ENCODE data around the gene STUM. TPM values are rescaled to one million over a fixed set of nuclear protein-coding genes. Genes with fewer than 3 reads are reported as not detected.

Gene STUM
- total and polyA plus RNA-seq, 2 experiments from 2014 or later, result 0.07 TPM; not detected in 1

DNA sequence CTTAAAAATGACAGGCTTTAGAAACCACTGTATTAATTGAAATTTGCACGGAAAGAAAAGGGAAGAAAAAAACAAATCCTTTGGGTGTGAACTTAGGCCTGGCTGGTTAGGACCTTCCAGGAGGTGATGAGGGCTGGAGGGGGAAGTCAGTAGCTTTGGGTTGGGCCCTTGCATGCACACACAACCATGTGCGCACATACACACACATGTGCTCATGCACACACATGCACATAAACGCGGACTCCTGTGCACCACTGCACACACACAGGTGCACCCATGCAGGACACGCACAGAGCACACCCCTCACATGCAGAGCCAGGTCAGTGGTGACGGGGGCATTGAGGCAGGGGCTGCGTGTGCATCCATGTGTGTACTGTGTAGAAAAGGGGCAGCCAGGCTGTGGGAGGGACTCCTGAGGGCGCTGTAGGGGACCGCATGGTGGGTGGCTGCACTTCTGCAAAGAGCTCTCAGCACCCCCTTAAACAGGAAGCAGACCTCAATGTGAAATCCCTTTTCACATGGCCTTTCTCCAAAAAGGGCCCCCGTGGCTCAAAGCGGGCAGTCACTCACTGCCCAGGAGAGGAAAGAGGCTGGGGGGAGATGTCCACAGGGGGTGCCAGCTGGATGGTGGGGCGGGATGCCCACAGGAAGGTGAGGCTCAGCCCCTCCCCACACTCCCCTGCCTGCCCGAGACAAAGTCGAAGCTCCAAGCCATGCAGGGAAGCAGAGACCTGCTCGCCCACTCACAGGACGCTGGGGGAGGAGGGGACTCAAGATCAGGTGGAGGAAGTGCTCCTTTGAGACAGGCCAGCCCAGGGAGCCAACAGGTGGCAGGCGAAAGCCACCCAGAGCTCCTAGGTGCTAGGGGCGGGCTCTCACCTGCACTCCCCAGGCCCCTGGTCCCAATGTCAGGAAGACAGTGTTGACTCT is 95.3 kb downstream of the STUM start:
- TF ChIP-seq EZH2 (IDR thresholded peaks at IDR 0.05; ENCODE audit: borderline replicate concordance) (no peak), EZH2phosphoT487 (IDR thresholded peaks at IDR 0.05; ENCODE audit: low read depth, severe bottlenecking, unreplicated experiment) (no peak)
- TF ChIP-seq, protein P1, sequence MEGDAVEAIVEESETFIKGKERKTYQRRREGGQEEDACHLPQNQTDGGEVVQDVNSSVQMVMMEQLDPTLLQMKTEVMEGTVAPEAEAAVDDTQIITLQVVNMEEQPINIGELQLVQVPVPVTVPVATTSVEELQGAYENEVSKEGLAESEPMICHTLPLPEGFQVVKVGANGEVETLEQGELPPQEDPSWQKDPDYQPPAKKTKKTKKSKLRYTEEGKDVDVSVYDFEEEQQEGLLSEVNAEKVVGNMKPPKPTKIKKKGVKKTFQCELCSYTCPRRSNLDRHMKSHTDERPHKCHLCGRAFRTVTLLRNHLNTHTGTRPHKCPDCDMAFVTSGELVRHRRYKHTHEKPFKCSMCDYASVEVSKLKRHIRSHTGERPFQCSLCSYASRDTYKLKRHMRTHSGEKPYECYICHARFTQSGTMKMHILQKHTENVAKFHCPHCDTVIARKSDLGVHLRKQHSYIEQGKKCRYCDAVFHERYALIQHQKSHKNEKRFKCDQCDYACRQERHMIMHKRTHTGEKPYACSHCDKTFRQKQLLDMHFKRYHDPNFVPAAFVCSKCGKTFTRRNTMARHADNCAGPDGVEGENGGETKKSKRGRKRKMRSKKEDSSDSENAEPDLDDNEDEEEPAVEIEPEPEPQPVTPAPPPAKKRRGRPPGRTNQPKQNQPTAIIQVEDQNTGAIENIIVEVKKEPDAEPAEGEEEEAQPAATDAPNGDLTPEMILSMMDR (IDR thresholded peaks at IDR 0.05; ENCODE audit: poor library complexity), result no peak
- Histone ChIP-seq H3K9me2 (replicated peaks; ENCODE audit: insufficient read depth) (no peaks in the 10 kb centered on the region), H3K4me1 (ENCODE audit: insufficient read depth) (peaks cover 5% of the 10 kb centered on the region), H3K9me3 (ENCODE audit: low read depth) (no peaks in the 10 kb centered on the region), H3K4me2 (no peak overlapping the region), H4K20me1 (ENCODE audit: insufficient read depth, poor library complexity, severe bottlenecking) (no peaks in the 10 kb centered on the region), H3K4me3 (no peak overlapping the region), H3K27ac (no peak overlapping the region), H3K79me2 (no peaks in the 10 kb centered on the region), H3K36me3 (replicated peaks; ENCODE audit: insufficient read depth, low read depth) (no peaks in the 10 kb centered on the region), H3K27me3 (no peaks in the 10 kb centered on the region), H2AFZ (no peak overlapping the region)
- no peak for DNase-seq (ENCODE audit: low spot score)
- 89% methylated on average over 18 of the region's 18 CpGs for WGBS (ENCODE audit: low lambda C conversion rate, missing lambda C conversion rate)

DNA sequence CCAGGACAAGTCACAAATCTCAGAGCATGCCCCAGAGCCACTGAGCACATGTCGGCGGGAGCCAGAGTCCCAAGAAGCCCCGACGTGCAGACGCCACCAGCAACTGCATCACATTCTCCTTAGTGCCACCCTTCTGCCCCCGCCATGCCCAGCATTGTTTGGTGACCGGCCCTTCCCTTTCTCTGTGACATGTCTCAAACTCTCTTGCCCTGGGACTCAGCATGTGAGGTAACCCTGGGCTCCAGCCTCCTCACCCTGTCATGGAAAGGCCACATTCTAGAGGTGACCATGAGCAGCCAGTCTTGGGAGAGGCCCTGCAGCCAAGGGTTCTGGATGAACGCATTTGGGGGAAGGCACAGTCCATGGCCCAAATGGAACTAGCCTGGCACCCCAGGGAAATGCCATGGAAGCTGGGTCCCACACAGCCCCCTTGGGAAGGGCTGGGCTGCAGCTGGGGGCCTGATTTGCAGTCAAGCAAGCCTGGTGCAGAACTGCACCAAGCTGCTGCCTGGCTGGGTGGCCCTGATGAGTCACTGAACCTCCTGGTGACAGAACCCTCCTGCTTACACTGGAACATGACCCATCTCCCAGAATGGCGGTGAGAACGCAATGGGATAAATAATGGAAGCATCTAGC is 96.1 kb downstream of the STUM start:
- H3K9me2 ChIP-seq (replicated peaks; ENCODE audit: insufficient read depth), result no peaks in the 10 kb centered on the region
- H3K27ac ChIP-seq, result no peak overlapping the region
- no peak overlapping the region for H2AFZ ChIP-seq
- H3K4me2 ChIP-seq, result no peak overlapping the region
- no peak for DNase-seq (ENCODE audit: low spot score)
- H3K4me3 ChIP-seq, result no peak overlapping the region
- no peaks in the 10 kb centered on the region for H3K36me3 ChIP-seq (replicated peaks; ENCODE audit: insufficient read depth, low read depth)
- peaks cover 5% of the 10 kb centered on the region for H3K4me1 ChIP-seq (ENCODE audit: insufficient read depth)
- H3K79me2 ChIP-seq, result no peaks in the 10 kb centered on the region
- no peaks in the 10 kb centered on the region for H3K9me3 ChIP-seq (ENCODE audit: low read depth)
- H4K20me1 ChIP-seq (ENCODE audit: insufficient read depth, poor library complexity, severe bottlenecking), result no peaks in the 10 kb centered on the region
- H3K27me3 ChIP-seq, result no peaks in the 10 kb centered on the region
- WGBS (ENCODE audit: low lambda C conversion rate, missing lambda C conversion rate), result 99% methylated on average over 10 of the region's 10 CpGs
- no peak for TF ChIP-seq EZH2 (IDR thresholded peaks at IDR 0.05; ENCODE audit: borderline replicate concordance)
- TF ChIP-seq, protein P1 (IDR thresholded peaks at IDR 0.05; ENCODE audit: poor library complexity), result no peak
- TF ChIP-seq EZH2phosphoT487 (IDR thresholded peaks at IDR 0.05; ENCODE audit: low read depth, severe bottlenecking, unreplicated experiment), result no peak

DNA sequence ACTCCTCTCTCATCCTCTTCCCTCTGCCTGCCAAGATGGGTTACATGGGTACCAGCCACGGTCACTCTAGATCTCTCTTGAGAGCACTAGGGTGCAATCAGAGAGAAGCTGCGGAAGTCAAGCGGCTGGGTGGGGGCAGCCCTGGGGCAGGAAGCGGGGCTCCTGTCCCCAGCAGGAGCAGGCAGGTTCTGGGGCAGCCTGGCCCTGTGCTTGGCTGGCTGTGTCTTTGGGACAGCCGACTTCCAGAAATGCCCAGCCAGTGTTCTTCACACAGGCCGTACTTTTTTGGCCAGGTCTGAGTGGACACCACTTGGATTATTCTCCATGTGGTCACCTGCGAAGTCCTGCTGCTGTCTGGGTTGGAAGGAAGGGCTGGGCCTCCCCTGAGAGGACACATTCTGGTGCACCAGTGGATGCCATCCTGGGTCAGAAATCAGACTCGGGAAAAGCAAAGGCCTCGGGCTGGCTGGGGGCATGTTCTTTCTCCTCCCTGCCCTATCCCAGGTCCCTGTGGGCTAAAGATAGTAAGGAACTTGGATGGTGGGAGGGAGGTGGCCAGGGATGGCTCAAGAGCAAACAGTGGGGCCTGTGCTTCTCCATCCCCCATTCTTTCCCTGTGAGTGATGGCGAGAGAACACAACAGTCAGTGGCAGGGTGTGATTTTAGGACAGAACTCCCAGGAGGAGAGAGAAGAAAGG is 96.9 kb downstream of the STUM start:
- Histone ChIP-seq H3K4me1 (ENCODE audit: insufficient read depth) (peaks cover 5% of the 10 kb centered on the region), H3K27ac (no peak overlapping the region), H3K79me2 (no peaks in the 10 kb centered on the region), H3K36me3 (replicated peaks; ENCODE audit: insufficient read depth, low read depth) (no peaks in the 10 kb centered on the region), H4K20me1 (ENCODE audit: insufficient read depth, poor library complexity, severe bottlenecking) (no peaks in the 10 kb centered on the region), H3K9me2 (replicated peaks; ENCODE audit: insufficient read depth) (no peaks in the 10 kb centered on the region), H3K4me2 (no peak overlapping the region), H3K9me3 (ENCODE audit: low read depth) (no peaks in the 10 kb centered on the region), H3K4me3 (no peak overlapping the region), H2AFZ (no peak overlapping the region), H3K27me3 (no peaks in the 10 kb centered on the region)
- DNase-seq (ENCODE audit: low spot score), result no peak
- 91% methylated on average over 10 of the region's 10 CpGs for WGBS (ENCODE audit: low lambda C conversion rate, missing lambda C conversion rate)
- TF ChIP-seq EZH2 (IDR thresholded peaks at IDR 0.05; ENCODE audit: borderline replicate concordance), result no peak
- TF ChIP-seq, protein P1 (IDR thresholded peaks at IDR 0.05; ENCODE audit: poor library complexity), result no peak
- no peak for TF ChIP-seq EZH2phosphoT487 (IDR thresholded peaks at IDR 0.05; ENCODE audit: low read depth, severe bottlenecking, unreplicated experiment)
